ENCODE data around the gene THSD4.

- TF ChIP-seq CTCF (IDR thresholded peaks at IDR 0.05; ENCODE audit: low read depth, low read length) (no peak), EZH2phosphoT487 (IDR thresholded peaks at IDR 0.05; ENCODE audit: low read depth) (no peak)
Observed at GRCh38 chr15:71658036-71658435, 542.8 kb downstream of the THSD4 start.

All from OCI-LY3 (cell line).